GM12878 (cell line): ENCODE measurements around the gene PLSCR3. TPM values are rescaled to one million over a fixed set of nuclear protein-coding genes. Genes with fewer than 3 reads are reported as not detected.

Source experiments
- ASH2L ChIP-seq: fragments of 300-600, 200-600 bp; sonication (generic); IDR thresholded peaks from 2 replicates; pipeline ENCODE4 v1.6.1; 2017; ENCODE audit warnings: low read depth, mild to moderate bottlenecking, borderline replicate concordance
- CHD2 ChIP-seq: IDR thresholded peaks from 2 replicates; pipeline ENCODE4 v1.6.1; 2011; ENCODE audit warnings: low read depth, low read length, improper control_type of control experiment, borderline replicate concordance
- CUX1 ChIP-seq: IDR thresholded peaks from 2 replicates; pipeline ENCODE4 v1.6.1; 2012; ENCODE audit warnings: improper control_type of control experiment, low read depth, low read length; ENCODE audit not compliant: insufficient replicate concordance
- DPF2 ChIP-seq: fragments of 450-650 bp; IDR thresholded peaks from 2 replicates; pipeline ENCODE4 v1.6.1; 2017; ENCODE audit warnings: mild to moderate bottlenecking
- EGR1 ChIP-seq, 2 experiments: IDR thresholded peaks; 1 replicate in 1 of 2; 2 replicates in 1 of 2; pipeline ENCODE4 v1.6.1; 2011 to 2012; ENCODE audit warnings: low read depth in 2 of 2, low read length in 2 of 2, borderline replicate concordance in 1 of 2, mild to moderate bottlenecking in 1 of 2, moderate library complexity in 1 of 2
- GATAD2B ChIP-seq: fragments of 450-650 bp; conservative IDR thresholded peaks from 2 replicates; pipeline ENCODE4 v1.6.1; 2017; ENCODE audit warnings: low read depth, mild to moderate bottlenecking, moderate library complexity
- HCFC1 ChIP-seq: fragments of 150-350 bp; IDR thresholded peaks from 2 replicates; pipeline ENCODE4 v1.6.1; 2014; ENCODE audit warnings: low read length
- KLF5 ChIP-seq: fragments of 450-650 bp; IDR thresholded peaks from 2 replicates; pipeline ENCODE4 v1.6.1; 2014; ENCODE audit warnings: mild to moderate bottlenecking; ENCODE audit not compliant: partially characterized antibody
- MLLT1 ChIP-seq: fragments of 450-650 bp; IDR thresholded peaks from 2 replicates; pipeline ENCODE4 v1.6.1; 2016; ENCODE audit warnings: mild to moderate bottlenecking
- NKRF ChIP-seq: fragments of 450-650 bp; conservative IDR thresholded peaks from 2 replicates; pipeline ENCODE4 v1.6.1; 2017; ENCODE audit warnings: mild to moderate bottlenecking, moderate library complexity
- POLR2AphosphoS5 ChIP-seq: IDR thresholded peaks from 2 replicates; pipeline ENCODE4 v1.6.1; 2011; ENCODE audit warnings: mild to moderate bottlenecking, low read length, inconsistent platforms
- RBBP5 ChIP-seq: fragments of 200-600 bp; sonication (generic); conservative IDR thresholded peaks from 2 replicates; pipeline ENCODE4 v1.6.1; 2016
- SIN3A ChIP-seq: IDR thresholded peaks from 2 replicates; pipeline ENCODE4 v1.6.1; 2012; ENCODE audit warnings: low read depth, low read length, improper control_type of control experiment
- SMC3 ChIP-seq: IDR thresholded peaks from 2 replicates; pipeline ENCODE4 v1.6.1; 2011; ENCODE audit warnings: low read length, improper control_type of control experiment, borderline replicate concordance
- STAT3 ChIP-seq: IDR thresholded peaks from 2 replicates; pipeline ENCODE4 v1.6.1; 2011; ENCODE audit warnings: low read depth, low read length, improper control_type of control experiment
- ZNF687 ChIP-seq: fragments of 450-650 bp; IDR thresholded peaks from 2 replicates; pipeline ENCODE4 v1.6.1; 2017; ENCODE audit warnings: mild to moderate bottlenecking, moderate library complexity
- polyA plus RNA-seq, 11 experiments: library from polyadenylated mRNA; depleted of rRNA in 4 of 11; unstranded in 6 of 11; stranded (reverse) in 5 of 11; fragments of >200 nt; fragmentation: Nextera tagmentation in 4 of 11; fragmentation: Illumina TruSeq in 1 of 11; extraction: Ambion mirVana in 4 of 11; extraction: Trizol in 1 of 11; gene quantifications; 1 replicate in 1 of 11; 2 replicates in 10 of 11; pipeline versions ENCODE4 v1.2.1 to v1.2.3, GENCODE V29; 2011 to 2016; ENCODE audit warnings: inconsistent platforms in 2 of 11, missing spikeins in 2 of 11, low read depth in 1 of 11
- total RNA-seq, 4 experiments: library from RNA; depleted of rRNA in 3 of 4; stranded (reverse); fragments of >200 nt in 3 of 4; fragmentation: Illumina TruSeq in 1 of 4; extraction: Trizol in 1 of 4; gene quantifications; 2 replicates each; pipeline versions ENCODE4 v1.2.1 to v1.2.3, GENCODE V29; 2013 to 2021

PLSCR3 gene
- total and polyA plus RNA-seq, 10 of the 15 experiments (the other 5 are each of a cell fraction or from before 2014, with no cell fraction given), result 9.9 to 51.4 (median 43.4) TPM

- no peak for TF ChIP-seq ZNF687
- TF ChIP-seq NKRF, result peak; percentile 61
- no peak for TF ChIP-seq SIN3A
- 0 out of 2 replicates have a peak, but pooled peaks have one; percentile 28 for TF ChIP-seq DPF2
- no peak for TF ChIP-seq ASH2L
- TF ChIP-seq HCFC1, result peak; percentile 27; the same call in 1 of the 2 replicates
- no peak for TF ChIP-seq CHD2
- peak; percentile 65 for TF ChIP-seq MLLT1
- no peak for TF ChIP-seq RBBP5
- TF ChIP-seq CUX1, result no peak
- peak; percentile 14 for TF ChIP-seq KLF5
- TF ChIP-seq EGR1 (IDR thresholded peaks at IDR 0.05; ENCODE audit: borderline replicate concordance in 1 of 2, low read depth in 2 of 2, low read length in 2 of 2), result peak in 1 of 2 experiments; percentile 82; a peak in 2 of 3 replicates
- TF ChIP-seq SMC3, result peak; percentile 23; the same call in 1 of the 2 replicates
- no peak for TF ChIP-seq STAT3
- TF ChIP-seq POLR2AphosphoS5, result peak; percentile 39; the same call in 1 of the 2 replicates
- peak; percentile 50 for TF ChIP-seq GATAD2B
These were observed 41.6 kb upstream of the PLSCR3 start (continued) for GRCh38 chr17:7435676-7436555.
